Measurements from ENCODE around the gene TPRX2.

GRCh38 chr19:47848425-47848822, 10.6 kb upstream of the TPRX2 start:
- no peak for TF ChIP-seq CTCF (IDR thresholded peaks at IDR 0.05 in 4 of 5, conservative IDR thresholded peaks at IDR 0.05 in 1 of 5)
- no peak for TF ChIP-seq POLR2A (IDR thresholded peaks at IDR 0.05)

All from gastrocnemius medialis (tissue), 4 donors.